ENCODE measurements around the gene FBRS.
"Not testable (repeated sequence)": the region's sequence is repeated elsewhere in the genome, so short reads cannot be mapped to it uniquely, and the experiment has no call there.

Gene FBRS

GRCh38 chr16:30698139-30698815 lies 40.0 kb downstream of the FBRS start:
- DNase-seq (ENCODE audit: low read depth) = peak; percentile 98
- peak overlapping the region; percentile 92 for H3K4me3 ChIP-seq (ENCODE audit: low read length)
- TF ChIP-seq, protein P1, sequence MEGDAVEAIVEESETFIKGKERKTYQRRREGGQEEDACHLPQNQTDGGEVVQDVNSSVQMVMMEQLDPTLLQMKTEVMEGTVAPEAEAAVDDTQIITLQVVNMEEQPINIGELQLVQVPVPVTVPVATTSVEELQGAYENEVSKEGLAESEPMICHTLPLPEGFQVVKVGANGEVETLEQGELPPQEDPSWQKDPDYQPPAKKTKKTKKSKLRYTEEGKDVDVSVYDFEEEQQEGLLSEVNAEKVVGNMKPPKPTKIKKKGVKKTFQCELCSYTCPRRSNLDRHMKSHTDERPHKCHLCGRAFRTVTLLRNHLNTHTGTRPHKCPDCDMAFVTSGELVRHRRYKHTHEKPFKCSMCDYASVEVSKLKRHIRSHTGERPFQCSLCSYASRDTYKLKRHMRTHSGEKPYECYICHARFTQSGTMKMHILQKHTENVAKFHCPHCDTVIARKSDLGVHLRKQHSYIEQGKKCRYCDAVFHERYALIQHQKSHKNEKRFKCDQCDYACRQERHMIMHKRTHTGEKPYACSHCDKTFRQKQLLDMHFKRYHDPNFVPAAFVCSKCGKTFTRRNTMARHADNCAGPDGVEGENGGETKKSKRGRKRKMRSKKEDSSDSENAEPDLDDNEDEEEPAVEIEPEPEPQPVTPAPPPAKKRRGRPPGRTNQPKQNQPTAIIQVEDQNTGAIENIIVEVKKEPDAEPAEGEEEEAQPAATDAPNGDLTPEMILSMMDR (IDR thresholded peaks at IDR 0.05; ENCODE audit: insufficient read depth, low read depth, low read length, missing control alignments) = no peak

- TF ChIP-seq, protein P1 (IDR thresholded peaks at IDR 0.05; ENCODE audit: insufficient read depth, low read depth, low read length, missing control alignments) = no peak
- peak within 1 kb of the TSS; percentile 92 for H3K4me3 ChIP-seq (ENCODE audit: low read length)
- DNase-seq (ENCODE audit: low read depth) = peak; percentile 77
Observed at GRCh38 chr16:30698816-30699614, 40.8 kb downstream of the FBRS start, which contains the start of gene SRCAP. TSS of gene SRCAP (plus strand) at chr16:30699171. CDS start at chr16:30700825, 1,654 bp downstream.

DNA sequence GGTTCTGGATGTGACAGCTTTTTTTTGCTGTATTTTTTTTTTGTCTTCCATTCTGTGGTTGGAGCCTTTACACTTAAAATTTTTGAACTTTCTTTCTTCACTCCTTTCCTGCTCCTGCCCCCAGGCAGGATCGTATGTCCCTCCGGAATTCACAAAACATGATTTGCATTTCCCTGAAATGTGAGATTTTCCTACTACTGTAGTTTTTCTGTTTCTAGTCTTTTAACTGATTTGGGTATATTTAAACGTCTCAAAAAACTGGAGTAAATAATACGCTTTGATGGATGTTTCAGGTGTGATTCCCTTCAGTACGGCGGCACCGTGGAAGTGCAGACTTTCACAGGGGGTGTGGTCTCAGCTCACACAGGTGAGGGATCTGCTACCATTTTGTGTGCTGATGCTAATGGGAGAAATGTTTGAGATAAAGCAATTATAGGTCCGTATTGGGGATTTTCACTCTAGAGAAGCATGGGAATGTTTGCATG lies 41.4 kb downstream of the FBRS start:
- H3K4me3 ChIP-seq (ENCODE audit: low read length) = peak overlapping the region; percentile 92
- TF ChIP-seq, protein P1 (IDR thresholded peaks at IDR 0.05; ENCODE audit: insufficient read depth, low read depth, low read length, missing control alignments) = no peak
- DNase-seq (ENCODE audit: low read depth) = peak; percentile 27

- H3K4me3 ChIP-seq (ENCODE audit: low read length) = no peak overlapping the region
- no peak for DNase-seq (ENCODE audit: low read depth)
- TF ChIP-seq, protein P1 (IDR thresholded peaks at IDR 0.05; ENCODE audit: insufficient read depth, low read depth, low read length, missing control alignments) = no peak
Observed at GRCh38 chr16:30700491-30700890, 42.3 kb downstream of the FBRS start.

DNA sequence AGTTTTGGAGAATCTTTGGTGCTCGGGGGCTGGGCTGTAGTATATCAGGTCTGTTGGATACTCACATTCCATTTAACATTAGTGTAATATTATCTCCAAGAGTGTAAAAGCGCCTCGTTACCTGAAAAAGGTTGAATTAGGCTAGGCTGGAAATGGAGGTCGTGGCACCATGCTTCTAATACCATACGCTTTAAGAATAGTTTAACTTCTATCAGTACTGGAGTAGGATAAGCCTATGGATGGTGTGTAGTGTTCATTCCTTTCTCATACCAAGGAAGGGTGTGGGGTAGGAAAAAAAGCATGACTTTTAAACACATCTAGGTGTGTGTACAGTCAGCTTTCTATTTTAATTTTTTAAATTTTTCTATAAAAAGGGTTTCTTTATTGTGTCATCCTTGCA lies 42.7 kb downstream of the FBRS start:
- H3K4me3 ChIP-seq (ENCODE audit: low read length) = no peak overlapping the region
- TF ChIP-seq, protein P1 (IDR thresholded peaks at IDR 0.05; ENCODE audit: insufficient read depth, low read depth, low read length, missing control alignments) = no peak
- no peak for DNase-seq (ENCODE audit: low read depth)

- DNase-seq (ENCODE audit: low read depth); H3K4me3 ChIP-seq (ENCODE audit: low read length): not testable (repeated sequence)
Observed at GRCh38 chr16:30703071-30703470, 44.8 kb downstream of the FBRS start.

DNA sequence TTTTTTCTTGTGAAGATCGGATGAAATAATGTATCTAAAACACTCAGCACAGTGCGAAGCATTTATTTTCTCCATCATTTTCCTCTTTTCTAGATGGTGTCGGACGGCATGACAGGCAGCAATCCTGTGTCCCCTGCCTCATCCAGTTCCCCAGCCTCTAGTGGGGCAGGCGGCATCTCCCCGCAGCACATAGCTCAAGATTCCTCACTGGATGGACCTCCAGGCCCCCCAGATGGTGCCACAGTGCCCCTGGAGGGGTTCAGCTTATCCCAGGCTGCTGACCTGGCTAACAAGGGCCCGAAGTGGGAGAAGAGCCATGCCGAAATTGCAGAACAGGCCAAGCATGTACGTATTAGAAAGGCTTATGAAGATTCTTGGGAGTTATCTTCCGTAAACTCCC lies 45.7 kb downstream of the FBRS start:
- DNase-seq (ENCODE audit: low read depth) = no peak
- H3K4me3 ChIP-seq (ENCODE audit: low read length) = no peak overlapping the region
- TF ChIP-seq, protein P1 (IDR thresholded peaks at IDR 0.05; ENCODE audit: insufficient read depth, low read depth, low read length, missing control alignments) = no peak
